Left kidney (tissue), 2 donors: ENCODE data around the gene SCD5. TPM values are rescaled to one million over a fixed set of nuclear protein-coding genes. Genes with fewer than 3 reads are reported as not detected.

Experiments used
- DNase-seq: peaks from one replicate; pipeline ENCODE4 v3.0.0-alpha.2; 2013
- polyA plus RNA-seq: library from polyadenylated mRNA; unstranded; fragments of 120-200 nt; gene quantifications from one replicate; pipeline ENCODE4 v1.2.1, GENCODE V29; 2013; ENCODE audit not compliant: insufficient read length

The SCD5 gene
- polyA plus RNA-seq, 1 donor, result 42.0 TPM

DNA sequence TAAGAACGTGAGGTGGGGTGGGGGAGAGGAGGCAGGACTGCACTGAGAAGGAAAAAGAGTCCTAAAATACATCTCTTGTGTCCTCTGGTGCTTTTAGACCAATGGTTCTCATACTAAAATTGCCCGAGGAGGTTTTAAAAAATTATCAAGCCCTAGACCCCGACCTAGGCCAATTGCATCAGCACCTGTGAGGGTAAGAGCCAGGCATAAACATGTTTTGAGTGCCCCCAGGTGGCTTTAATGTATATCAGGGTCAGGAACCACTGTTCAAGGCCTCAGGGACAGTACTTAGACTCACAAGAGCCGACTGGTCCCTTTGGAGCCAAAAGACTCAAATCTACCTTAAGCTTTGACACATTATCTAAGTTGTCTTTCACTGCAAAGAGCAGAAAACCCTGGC is 199.3 kb downstream of the SCD5 start:
- DNase-seq, result no peak

DNA sequence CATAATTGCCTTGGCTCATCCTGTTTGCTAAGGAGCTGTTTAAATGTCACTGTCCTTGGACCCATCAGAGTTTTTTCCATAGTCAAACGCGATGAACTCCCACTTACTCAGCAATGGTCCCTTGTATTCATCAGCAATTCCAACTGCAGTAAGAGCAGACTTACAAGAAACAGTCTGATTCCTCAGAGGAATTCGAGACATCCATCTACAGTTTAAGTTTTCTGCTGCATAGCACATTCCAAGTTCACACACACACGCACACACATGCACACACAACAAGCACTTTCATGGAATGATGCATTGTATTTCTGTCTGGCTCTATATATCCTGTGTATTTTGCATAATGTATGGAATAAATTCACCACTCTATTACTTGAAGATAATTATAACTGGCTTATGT is 204.1 kb downstream of the SCD5 start:
- DNase-seq, result no peak

DNA sequence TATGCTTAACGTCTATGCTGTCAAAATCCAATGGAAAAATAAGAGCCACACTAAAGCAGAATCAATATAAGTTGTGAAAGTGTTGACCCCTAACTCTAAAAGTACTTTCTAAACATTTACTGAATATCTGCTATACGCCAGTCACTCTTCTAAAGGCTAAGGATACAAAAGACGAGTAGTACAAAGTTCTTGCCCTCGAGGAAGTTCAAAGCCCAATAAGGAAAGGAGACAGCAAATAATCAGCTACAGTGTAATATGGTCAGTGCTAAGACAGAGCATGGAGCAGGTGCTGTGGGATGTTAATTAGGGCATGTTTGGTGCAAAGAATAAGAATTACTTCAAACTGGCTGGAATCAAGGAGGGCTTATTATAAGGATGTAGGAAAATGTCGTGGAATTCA is 205.2 kb downstream of the SCD5 start:
- DNase-seq, result no peak

DNA sequence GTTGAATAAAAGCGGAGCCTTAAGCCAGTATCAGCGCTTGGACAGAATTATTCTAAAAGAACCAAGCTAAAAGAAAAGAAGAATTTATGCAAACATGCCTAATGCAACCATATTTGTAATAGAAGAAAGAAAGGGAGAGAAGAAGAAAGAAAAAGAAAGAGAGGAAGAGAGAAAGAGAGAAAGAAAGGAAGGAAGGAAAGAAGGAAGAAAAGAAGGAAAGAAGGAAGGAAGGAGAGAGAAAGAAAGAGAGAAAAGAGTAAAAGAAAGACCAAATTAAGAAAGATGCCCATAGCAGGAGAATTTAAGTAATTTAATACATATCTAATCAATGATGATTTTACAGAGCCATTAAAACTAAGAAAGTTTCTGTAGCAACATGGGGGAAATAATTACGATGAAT is 206.0 kb downstream of the SCD5 start:
- no peak for DNase-seq

DNA sequence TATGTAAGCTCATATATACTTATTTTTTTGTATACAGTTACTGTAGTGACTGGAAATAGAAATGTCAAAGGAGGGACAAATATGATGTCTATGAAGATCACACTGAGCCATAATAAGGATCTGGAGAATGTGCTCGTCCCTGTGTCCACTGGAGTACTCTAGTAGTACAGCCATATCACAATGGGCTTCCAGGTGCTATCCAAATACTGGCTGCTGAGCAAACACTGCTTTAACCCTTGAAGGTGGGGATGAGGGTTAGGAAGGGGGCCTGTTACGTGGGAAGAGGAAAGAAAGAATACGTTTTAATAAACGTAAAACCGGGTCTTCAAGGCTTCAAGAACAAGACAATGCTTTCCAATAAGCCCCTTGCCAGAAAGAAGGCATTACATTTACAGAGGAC is 207.0 kb downstream of the SCD5 start:
- no peak for DNase-seq

DNA sequence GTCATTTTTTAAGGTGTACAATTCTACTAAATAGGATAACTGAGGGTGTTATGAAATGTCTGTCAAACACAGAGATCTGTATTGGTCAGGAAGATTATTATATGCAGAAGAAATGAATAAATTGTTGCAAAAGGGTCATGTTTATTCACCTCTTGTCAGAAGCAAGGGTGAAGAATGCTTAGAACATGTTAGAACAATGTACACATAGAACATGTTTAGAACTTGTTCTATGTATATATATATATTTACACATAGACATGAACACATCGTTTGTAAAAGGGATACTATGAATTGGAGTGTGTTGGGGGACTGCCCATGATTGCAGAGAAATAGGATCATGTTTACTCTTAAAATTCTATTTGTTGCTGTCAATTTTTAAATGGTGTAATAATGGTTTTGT is 208.8 kb downstream of the SCD5 start:
- no peak for DNase-seq

DNA sequence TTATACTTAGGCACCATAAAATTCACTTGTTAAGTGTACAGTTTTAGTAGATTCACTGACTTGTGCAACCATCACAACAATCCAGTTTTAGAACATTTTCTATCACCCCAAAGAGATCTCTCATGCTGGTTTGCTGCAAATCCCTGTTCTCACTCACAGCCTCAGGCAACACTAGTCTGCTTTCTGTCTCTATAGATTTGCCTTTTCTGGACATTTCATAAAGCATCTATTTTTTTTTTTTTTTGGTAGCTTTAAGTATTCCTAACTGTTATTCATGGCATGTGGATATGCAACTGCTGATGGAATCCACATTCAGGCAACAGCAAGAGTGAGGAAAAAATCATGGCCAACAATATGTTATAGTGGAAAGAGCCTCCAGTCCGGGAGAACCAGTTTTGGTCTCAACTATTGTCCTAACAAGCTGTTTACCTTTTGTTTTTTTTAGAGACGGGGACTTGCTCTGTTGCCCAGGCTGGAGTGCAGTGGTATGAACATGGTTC is 209.8 kb downstream of the SCD5 start:
- DNase-seq, result no peak

DNA sequence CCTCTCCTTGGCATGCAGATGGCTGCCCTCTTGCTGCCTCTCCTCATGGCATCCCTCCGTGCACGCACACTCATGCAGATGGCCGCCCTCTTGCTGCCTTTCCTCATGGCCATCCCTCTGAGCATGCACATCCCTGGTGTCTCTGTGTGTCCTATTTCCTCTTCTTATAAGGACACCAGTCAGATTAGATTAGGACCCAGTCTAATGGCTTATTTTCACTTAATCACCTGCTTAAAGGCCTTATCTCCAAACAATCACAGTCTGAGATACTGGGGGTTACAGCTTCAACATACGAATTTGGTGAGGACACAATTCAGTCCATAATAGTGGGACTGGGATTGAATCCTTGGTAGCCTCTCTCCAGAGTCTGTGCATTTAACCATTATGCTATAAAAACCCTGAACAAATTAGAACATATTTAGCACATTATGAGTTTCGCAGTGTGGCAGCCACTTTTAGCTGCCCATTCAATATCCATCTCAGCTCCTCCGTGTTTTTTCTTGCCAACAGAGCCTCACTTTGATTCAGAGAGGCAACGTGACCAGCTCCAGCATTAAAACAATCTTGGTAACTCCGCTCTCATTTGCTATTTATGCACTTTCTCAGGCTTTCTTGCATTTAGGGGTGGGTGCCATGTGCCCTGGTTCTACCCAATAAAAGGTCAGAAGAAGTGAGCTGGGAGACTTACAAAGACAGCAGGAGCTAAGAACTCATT is 210.6 kb downstream of the SCD5 start:
- DNase-seq, result no peak

DNA sequence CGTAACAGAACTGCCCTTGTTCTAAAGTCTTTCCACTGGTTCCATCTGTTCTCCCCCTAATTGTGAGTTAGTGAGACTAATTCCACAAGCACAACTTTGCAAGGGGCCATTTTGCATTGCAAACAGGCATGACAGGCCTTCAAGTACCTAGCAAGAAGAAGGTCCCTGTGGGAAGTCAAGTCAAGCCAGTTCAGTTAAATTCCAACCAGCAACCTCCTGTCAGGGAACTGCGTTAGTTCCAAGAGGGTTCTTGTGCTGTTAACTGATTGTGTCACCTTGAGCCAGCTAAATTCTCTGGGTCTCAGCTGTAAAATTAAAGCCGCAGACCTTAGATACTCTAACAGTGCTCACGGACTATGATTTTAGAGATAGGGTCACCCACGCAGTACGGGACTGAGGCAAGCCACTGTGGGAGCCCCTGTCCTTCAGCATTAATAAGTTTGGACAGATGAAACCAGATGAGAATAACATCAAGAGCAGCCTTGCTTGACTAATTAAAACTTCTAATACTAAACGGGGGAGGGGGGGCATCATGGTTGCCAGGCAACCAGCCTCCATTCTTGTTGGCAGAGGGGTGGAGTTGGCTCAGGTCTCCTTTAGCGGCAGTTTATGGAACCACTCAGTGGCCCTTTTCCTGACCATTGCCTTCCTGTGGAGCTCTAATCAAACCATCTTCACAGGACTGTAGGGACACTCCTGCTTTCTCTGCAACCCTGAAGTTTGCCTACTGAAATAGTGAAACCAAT is 212.7 kb downstream of the SCD5 start:
- no peak for DNase-seq

DNA sequence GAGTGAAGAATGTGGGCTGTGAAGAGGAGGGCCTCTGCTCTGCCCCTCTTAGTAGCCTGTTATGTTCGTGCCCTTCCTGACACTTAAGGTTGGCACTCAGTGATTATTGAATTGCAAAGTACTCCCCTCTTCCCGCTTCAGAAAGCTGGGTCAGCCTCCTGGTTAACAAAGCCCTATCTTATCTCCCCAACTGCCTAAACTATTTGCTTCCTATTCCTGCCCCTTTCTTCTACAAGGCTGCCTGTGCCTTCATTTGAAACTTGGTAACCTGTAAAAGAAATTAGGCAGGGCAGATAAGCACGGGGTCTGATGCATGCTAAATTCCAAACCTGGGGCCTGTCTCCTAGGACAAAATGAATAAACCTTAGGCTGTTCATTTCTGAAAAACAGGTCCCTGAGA is 213.7 kb downstream of the SCD5 start:
- DNase-seq, result no peak

DNA sequence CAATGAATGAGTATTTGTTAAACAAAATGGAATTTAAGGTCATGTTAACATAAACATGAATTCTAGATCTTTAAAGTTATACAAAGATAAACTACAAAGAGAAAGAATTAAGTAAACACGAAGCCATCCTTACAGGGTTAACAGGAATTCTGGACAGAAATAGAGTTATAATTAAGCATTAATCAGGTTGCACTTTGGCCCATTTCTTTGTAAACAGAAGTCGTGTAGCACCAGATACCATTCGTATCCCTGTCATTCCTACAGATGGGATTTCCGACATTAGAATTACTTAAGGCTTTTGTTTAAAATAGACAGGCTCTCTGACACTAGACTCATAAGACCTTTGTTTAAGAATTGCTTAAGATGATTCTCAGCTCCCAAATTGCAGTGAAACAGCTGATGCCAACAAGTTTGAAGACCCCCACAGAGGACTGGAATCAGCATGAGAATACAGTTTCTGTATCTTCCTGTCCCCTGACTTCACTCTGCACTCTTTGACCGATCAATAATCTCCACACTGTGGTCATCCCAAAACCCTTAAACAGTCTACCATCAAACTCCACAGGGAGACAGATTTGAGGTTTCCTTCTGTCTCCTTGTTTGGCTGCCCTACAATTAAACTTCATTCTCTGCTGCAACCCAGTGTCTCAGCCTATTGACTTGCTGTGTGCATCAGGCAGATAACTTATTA is 214.6 kb downstream of the SCD5 start:
- DNase-seq, result no peak

DNA sequence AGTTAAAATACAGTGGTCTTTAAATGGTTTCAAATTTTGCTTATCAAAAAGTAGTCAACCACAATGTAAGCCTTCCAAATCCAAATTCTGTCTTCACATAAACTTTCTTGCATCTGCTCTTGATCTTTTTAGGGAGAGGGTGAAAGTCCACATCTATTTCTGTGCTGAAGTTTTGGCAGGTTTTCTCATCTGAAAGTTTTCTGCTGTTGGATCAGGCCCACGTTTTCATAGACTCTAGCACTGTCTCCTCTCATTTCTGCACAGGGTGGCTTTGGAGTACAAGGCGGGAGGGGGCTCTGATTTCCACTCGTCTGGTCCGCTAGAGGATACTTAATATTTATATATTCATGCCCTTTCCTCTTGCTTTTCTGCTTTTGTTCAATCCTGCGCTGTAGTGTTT is 218.7 kb downstream of the SCD5 start:
- DNase-seq, result no peak

Other genes starting within 250 kb of the SCD5 start
- gene TMEM150C, start 236.8 kb downstream of the SCD5 start, polyA plus RNA-seq, result 34.5 TPM
- gene SEC31A, start 92.4 kb upstream of the SCD5 start, polyA plus RNA-seq, result 286 TPM
- gene THAP9, start 101.9 kb upstream of the SCD5 start, polyA plus RNA-seq, result 13.3 TPM
- 21.9 TPM for gene LIN54, start 212.0 kb upstream of the SCD5 start, polyA plus RNA-seq
- gene COPS4, start 236.4 kb upstream of the SCD5 start, polyA plus RNA-seq, result 80.7 TPM